GM19455 (cell line): ENCODE results near the gene BRCA1.

ENCODE experiments used
- ATAC-seq: cut with Tn5 transposase; IDR thresholded peaks from one replicate; pipeline ENCODE4 v1.9.1; 2021; ENCODE audit not compliant: unreplicated experiment

BRCA1 gene

DNA sequence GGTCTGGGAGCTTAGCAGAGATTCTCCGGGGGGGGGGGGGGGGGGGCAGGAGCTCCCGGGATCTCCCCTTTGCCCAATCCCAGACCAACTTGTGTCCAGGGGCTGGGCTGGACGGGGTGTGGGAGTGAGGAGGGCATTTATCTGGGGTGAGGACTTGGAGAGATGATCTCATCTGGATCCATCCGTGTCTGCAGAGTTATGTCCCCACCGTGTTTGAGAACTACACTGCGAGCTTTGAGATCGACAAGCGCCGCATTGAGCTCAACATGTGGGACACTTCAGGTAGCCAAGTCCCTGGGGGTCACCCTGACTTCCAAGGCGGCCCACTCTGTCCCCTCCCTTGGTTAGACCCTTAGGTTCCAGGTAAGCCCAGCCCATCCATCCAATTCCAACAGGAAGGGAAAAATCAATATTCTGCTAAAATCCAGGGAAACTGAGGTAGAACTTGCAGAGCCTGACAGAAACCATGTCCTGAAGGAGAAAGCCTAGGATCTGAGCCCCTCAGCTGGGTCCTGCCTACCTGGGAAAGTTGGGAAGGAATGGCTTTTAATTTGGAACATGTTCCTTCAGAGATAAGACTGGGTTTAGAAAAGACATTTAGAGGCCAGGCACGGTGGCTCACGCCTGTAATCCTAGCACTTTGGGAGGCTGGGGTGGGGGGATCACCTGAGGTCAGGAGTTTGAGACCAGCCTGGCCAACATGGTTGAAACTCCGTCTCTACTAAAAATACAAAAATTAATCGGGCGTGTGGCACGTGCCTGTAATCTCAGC is 99.2 kb downstream of the BRCA1 start:
- no peak for ATAC-seq

DNA sequence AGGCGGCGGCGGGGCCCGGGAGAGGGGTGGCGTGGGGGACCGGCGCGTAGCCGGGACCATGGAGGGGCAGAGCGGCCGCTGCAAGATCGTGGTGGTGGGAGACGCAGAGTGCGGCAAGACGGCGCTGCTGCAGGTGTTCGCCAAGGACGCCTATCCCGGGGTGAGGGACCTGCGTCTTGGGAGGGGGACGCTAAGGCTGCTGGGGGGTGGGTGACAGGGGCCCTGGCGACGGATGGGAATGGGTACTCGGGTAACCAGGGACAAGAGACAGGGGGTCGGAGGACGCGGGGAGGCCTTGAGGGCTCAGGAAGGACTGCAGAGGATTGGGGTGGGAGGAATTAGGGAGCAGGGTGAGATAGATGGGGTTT is 99.9 kb downstream of the BRCA1 start:
- ATAC-seq, result no peak

GRCh38 chr17:43024407-43025289 is 100.5 kb downstream of the BRCA1 start, which contains the start of gene RND2:
RND2 (plus strand) TSS chr17:43025231; CDS start chr17:43025348, 117 bp downstream.
- no peak for ATAC-seq

GRCh38 chr17:43021741-43022512 is 103.2 kb downstream of the BRCA1 start, which contains the start of gene VAT1:
VAT1 (minus strand) TSS chr17:43022385; CDS start chr17:43022322, 63 bp downstream.
- no peak for ATAC-seq

DNA sequence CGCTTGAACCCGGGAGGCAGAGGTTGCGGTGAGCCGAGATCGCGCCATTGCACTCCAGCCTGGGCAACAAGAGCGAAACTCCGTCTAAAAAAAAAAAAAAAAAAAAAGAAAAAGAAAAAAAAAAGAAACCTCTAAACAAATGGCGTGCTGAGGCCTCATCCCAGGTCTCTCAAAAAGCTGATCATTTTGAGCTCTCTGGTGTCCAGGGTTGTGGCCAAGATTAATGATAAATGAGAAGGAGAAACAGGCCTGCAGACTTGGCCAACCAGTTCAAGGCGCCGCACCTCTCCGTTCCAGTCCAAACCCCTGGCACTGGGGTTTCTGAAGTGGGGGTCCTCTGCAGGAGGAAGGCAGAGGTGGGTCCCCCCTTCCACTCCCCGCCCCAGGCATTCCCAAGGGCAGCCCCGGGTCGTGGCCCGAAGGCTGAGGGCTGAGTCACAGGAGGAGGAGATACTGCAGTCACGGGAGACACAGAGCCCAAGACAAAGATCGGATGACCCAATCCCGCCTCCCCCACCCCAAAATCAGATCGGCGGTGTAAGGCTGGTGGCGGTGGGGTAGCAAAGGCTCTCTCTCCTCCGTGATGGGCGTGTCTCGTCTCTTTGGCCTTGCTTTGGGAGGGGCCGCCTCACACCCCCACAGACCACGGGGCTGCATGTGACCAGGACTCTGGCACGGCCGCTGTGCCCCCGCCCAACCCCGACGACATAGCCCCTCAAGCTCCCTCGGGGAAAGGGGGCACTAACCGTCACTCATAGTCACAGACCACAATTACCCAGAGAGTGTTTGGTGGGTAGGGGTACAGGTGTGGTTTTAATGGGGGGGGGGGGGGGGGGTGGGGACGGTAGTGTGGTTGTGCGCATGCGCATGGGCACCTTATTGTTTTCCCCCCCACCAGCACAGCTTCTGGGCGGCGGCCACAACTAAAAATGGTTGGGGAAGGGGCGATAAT is 104.1 kb downstream of the BRCA1 start:
- ATAC-seq, result no peak

GRCh38 chr17:43020030-43020621 is 105.0 kb downstream of the BRCA1 start:
- no peak for ATAC-seq

GRCh38 chr17:43019418-43019817 is 105.7 kb downstream of the BRCA1 start:
- ATAC-seq, result no peak

DNA sequence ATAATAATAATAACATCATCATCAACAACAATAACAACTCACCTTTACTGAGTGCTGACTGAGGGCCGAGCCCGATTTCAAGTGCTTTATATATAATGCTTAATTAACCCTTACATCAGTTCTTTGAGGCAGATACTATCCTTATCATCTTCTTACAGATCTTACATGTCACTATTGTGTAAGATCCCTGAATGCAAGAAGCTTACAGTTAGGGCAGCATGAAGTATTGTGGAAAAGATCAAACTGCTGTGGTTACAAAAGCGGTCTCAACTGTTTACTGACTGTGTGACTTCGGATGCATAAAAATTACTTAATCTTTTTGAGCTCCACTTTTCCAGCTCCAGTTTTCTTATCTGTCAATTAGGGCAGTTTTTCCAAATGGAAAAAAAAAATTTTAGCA is 106.2 kb downstream of the BRCA1 start:
- ATAC-seq, result no peak

DNA sequence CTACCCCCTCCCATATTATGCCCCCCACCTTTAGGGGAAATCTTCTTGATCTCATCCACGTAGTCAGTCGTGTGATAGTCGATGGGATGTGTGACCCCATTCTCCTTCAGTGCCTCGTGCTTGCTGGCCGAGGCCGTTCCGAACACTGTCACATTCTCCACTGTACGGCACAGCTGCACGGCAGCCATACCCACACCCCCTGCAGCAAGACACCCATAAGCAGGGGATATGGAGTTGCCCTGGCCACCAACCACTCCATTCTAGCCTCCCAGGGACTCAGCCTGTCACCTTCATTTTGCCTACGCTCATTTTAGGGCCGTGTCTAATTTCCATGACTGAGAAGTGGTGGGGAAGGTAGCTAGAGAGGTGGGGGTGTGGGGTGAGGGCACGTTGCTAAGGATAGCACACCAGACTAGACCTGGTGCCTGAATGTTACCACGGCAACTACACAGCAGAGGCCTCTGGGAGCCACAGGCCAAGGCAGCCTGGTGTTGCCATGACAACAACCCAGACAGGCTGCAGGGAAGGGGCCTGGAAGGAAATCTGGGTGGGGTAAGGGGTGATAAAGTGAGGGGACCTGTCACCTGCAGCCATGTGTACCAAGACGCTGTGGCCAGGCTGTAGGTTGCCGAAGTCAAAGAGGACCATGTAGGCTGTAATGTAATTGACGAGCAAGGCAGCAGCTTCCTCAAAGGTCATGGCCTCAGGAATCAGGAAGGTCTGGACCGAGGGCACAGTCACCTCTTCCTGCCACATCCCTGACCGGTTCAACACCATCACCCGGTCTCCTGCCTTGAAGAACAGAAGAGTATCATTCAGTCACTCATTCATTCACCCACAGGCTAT is 106.9 kb downstream of the BRCA1 start:
- no peak for ATAC-seq

DNA sequence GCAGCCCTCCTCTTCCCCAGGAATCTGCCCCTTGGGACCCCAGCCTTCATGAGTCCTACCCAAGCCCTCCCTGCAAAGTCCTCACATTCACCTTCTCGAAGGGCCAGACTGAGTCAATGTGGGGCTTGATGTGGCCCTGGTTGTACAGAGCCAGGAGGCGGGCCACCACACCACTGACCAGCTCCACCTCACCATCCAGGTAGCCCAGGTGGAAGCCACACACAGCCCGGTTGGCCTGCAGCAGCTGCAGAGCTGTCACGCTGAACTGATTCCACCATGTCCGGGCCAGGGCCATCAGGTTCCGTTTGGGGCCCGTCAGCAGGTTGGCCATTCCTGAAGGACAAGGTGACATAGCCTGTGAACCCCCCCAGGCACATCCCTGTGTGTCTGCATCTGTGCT is 108.9 kb downstream of the BRCA1 start:
- ATAC-seq, result no peak

GRCh38 chr17:43015579-43015978 is 109.6 kb downstream of the BRCA1 start:
- ATAC-seq, result no peak

- ATAC-seq, result no peak
Observed at GRCh38 chr17:43014649-43015542, 110.3 kb downstream of the BRCA1 start.

DNA sequence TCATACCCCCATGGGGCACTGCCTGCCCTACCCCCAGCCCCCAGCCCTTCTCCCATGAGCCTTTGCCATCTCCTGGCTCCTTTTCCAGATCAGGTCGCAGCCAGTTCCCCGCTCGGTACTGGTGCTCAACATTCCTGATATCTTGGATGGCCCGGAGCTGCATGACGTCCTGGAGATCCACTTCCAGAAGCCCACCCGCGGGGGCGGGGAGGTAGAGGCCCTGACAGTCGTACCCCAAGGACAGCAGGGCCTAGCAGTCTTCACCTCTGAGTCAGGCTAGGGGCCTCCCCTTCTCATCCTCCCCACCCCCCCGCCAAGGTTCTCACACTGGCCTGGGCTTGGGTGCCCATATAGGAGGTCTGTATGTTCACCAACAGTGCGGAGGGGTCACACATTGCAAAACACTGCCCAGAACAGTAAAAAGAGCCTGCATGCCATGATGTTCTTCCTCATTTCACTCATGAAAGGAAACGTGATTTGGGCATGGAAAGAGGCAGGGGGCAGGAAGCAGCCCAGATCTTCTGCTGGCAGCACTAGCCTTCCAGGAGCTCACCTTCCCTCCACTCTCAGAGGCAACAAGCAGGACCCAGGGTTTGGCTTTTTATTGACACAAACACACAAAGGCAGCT is 111.0 kb downstream of the BRCA1 start:
- ATAC-seq, result no peak

GRCh38 chr17:43013296-43013695 is 111.9 kb downstream of the BRCA1 start:
- ATAC-seq, result no peak

- ATAC-seq, result no peak
Observed at GRCh38 chr17:43011728-43012472, 113.3 kb downstream of the BRCA1 start.

DNA sequence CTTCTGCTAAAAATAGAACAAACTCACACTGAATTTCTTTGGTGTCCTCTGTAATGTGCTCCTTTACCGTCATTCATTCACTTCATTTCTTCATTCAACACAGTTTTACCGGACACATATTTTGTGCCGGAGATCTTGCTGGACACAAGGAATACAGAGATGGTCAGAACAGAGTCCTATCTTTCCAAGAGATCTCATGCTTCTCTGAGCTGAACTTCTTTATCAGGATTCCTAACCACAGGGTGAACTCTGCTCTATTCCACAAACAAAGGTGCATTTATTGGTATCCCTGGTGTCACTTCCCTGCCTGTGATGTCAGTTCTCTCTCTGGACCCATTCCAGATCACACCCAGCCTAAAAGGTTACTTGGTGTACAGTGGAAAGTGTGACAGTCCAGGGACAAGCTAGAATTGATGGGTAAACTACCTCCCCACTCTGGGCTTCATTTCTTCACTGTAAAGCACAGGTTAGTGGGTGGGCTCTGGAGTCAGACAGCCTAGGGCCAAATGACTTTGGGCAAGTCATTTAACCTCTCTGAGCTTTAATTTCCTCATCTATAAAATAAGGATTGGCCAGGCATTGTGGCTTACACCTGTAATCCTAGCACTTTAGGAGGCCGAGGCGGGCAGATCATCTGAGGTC is 114.4 kb downstream of the BRCA1 start:
- ATAC-seq, result no peak
